Retina (tissue), 1 donor: Measurements from ENCODE around the gene PRLR.

Source experiments
- DNase-seq: peaks from one replicate; pipeline ENCODE4 v3.0.0-alpha.2; 2016

Gene PRLR

DNA sequence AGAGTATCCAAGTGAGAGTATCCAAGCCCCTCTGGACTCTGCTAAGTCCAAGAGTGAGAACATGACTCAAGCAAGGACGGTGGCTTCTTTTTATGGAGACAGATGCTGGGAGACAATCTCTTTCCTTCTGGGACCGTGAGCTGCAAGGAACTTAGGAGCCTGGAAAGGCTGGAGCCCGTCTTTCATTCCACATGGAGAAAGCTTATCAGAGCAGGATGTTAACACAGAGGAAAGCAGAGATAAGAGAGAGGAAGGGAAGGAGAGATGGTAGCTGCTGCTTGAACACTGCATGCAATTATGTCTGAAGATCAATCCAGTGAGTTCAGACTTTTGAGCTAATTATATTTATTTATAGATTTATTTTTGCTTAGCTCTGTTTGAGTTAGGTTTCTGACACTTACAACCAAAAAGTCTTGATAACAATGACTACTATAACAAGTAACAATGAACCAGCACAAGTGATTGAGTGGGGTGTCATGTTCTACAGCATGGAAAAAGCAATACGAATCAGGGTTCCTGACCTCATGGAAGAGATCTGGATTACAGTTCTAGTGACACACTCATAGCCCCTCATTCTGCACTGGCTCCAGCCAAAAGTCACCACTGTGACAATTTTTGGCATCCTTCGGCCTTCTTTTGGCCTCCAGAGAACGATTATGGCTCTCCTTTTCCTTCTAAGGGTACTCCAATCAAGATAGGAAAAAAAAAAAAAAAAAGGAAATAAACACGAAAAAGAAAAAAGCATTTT, 71.5 kb downstream of the PRLR start:
- no peak for DNase-seq

DNA sequence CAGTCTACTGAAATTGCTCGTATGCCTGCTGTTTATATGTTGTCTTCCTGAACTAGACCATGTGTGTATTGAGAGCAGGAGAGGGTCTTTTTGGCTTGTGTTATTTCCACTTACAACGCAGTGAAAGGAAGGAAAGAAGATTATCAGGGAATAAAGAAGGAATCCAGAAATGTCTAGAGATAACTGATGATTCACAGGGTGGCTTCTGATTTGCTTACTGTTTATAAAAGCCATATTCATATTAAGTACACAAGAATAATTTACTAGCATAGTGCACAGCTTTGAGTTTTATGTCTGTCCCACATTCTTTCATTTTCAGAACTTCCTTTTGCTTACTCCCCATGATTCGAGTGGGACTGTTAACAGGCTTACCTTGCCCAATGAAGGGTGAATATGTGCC, 72.1 kb downstream of the PRLR start:
- no peak for DNase-seq

DNA sequence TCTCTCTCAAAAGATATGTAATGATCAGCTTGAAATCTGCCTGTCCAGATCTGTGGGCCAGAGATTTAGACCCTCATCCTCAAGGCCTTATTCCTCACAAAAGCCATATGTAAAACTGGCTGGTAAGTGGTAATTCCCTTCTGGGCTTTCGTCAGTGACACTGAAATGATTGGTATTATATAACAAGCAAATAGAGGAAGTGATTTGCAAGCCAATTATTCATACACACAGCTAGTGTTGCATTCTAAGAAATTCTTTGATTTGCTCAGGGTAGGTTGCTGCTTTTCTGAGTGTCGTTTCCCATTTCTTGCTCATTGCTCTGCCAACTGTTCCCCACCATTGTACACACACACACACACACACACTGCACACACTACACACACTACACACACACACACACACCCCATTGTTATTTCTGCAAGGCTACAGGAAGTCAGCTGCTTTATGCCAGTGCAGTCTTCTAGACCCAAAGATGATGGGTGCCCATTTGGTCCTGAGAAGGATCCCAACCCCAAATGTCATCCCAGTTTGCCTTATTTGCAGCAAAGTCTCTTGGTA, 76.8 kb downstream of the PRLR start:
- no peak for DNase-seq

DNA sequence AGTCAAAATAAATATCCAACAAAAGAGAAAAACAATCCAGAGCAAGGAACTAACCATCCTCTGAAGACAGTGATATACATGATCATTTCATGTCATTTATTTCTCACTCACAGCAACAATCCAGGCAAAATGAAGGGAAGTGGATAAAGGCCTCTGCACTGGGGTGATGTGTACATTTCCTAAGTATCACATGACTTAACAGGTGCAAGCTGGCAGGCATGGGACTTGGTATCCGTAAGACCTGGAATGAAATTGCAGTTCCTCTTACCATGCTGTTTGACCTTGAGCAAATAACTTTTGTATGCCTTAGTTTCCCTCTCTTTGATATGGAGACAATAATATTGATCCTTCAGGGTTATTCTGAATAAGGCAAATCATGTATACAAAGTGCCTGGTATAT, 77.6 kb downstream of the PRLR start:
- no peak for DNase-seq

DNA sequence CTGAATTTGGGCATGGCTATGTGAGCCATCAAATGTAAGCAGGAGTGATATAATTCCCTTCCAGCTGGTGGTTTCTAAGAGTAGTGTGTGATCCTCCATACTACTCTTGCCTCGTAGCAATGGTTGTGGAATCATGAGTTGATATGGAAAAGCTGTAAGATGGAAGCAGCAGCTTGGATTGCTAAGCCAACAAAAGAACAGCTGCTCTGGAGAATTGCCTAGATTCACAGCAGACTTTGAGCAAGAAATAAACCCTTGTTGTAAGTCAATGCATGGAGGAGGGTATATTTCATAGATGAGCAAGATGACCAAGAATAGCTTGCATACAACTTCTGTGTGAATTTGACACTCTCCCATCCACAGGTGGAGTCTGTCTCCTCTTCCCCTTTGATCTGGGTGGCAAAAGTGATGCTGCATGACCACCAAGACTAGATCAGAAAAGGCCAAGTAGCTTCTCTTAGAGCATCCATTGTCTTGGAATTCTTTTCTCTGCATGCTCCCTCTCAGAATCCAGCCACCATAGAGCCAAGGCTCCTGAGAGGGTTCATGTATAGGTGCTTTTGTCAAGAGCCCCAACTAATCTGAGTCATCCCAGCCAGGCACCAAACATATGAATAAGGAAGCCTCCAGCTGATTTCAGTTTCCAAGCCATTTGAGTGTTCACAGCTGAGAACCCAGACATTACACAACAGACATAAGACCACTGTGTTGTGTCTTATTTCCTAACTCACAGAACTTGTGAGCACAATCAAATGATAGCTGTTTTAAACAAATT, 79.0 kb downstream of the PRLR start:
- no peak for DNase-seq

DNA sequence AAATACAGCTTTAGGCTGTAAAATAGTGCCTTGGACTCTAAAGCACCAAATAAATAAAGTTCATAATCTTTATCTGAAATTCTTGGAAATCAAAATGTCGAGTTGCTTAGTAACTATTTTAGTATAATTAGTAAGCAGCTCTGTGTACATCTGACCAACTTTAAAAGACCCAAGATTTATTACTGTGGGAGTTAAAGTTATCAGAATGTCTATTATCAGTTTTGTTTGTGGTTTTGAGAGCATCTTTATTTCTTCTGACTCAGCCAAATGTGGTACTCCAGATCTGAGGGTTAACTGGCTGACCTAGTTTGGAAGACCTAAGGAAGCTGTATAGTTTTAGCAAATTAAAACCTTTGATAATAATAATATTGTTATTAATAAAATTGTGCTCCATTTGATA, 81.2 kb downstream of the PRLR start:
- DNase-seq: no peak

DNA sequence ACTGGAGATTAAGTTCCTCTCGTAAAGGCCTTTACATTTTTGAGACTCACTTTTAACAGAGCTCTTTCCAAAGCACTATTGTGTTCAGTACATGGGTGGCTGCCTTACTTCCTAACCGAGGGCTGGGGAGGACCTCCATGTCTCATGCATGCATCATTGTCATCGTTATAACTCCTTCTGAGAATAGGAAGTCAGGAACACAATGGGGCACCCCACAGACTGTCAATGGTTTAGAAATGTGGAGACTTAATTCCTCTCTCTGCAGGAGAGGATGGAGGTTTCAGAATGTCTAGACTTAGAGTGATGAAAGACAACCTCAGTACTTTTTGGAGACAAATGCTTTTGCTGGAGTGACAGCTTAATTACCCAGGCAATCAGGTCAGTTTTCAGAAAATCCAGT, 83.9 kb downstream of the PRLR start:
- no peak for DNase-seq

DNA sequence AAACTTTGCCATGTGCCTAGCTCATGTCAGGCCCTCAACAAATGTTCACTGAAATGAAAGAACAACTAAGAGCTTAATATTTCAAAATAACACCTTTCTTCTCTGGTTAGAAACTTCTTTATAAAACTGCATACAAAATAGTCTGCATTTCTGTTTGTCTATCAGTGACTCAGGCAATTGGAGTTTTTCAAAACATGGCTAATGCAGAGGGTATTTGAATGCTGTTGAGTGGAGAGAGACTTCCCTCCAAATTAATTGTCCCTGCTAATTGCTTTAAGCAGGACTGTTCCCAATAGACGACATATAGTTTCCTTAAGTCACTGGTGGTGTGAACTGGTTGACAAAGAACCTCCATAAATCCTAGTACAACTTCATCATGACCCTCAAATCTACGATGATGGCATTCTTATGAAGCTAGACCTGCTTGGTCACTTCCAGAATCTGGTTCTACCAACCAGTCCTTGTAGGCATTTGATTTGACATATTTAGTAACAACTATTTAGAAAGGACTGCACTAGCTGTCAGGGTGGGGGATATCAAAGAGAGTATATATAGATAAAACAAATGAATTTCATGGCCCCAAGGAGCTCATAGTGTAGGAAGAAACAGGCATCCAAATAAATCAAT, 84.5 kb downstream of the PRLR start:
- no peak for DNase-seq

DNA sequence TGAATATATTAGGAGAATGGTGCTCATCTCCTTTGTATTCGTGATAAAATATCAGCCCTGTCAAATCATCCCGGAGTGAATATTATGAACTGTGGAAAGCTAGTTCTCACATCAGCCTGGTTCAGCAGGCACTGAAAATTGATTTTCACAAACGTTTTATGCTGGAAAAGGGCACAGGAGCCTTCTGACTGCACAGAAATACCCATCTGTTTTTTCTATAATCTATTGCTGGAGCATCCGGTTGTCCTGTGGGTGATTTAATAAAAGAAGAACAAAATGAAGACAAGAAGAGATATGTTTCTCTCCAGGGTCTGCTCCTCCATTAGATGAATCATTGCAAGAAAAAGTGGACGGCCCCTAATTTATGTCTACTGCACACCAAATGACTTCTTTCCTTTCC, 85.3 kb downstream of the PRLR start:
- DNase-seq: no peak

DNA sequence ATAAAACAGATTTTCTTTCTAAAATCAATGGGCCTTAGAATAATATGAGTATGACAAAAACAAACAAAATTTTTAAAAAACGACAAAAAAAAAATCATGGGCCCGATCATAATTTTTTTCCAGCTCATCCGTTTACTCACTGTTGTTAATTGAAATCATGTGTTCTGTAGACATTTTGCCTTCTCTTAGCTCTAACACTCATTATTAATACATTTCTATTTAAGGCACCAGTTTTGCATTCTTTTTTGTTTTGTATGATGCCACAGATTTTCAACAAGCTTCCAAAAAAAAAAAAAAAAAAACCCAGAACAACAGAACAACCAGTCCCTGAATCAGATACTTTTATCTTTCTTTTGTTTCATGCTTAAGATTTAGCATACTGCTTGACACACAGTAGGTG, 86.4 kb downstream of the PRLR start:
- no peak for DNase-seq

DNA sequence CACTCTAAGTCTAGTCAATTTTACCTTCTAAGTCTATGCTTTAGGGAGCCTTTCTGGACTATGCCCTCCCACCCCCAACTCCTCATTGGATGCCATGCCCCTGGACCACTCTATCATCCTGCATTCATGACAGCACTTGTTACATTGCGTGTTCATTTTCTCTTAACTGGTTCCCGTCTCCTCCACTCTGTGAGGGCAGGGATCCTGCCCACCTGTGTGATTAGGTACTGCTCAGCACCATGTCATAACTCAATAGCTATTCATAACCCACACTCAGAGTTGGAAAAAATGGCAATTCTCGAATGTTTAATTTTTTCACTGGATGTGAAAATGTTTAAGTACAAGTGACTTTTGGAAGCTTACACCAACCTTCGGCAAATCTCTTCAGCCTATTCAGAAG, 88.5 kb downstream of the PRLR start:
- DNase-seq: no peak

DNA sequence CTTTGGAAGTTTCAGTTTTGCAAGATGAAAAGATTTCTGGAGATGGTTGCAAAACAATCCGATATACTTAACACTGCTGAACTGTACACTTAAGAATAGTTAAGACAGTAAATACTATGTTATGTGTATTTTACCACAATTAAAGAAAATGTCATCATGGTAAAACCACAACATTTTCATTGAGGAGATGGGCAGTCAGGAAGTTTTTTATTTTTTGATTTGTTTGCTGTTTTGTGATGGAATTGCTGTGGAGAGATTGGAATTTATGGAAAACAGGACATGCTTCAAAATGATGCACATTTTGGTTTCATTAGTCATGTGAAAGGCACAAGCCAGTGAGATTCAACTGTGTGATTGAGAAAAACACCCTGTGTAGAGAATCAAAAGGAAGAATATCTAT, 92.1 kb downstream of the PRLR start:
- no peak for DNase-seq

DNA sequence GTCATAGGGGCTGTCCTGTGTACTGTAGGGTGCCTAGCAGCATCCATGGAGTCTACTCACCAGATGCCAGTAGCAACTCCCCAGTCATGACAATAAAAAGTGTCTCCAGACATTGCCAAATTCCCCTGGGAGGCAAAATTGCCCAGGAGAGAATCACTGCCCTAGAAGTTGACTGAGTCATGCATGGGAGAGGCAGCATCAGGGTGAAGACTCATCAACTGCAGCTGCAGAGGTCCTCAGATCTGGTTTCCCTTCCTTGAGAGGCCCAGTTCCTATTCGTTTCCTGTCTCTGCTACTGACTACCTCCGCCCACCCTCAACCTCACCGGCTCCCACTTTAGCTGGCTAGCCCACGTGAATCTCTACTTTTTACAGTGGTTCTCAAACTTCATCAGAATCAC, 93.9 kb downstream of the PRLR start:
- DNase-seq: no peak

DNA sequence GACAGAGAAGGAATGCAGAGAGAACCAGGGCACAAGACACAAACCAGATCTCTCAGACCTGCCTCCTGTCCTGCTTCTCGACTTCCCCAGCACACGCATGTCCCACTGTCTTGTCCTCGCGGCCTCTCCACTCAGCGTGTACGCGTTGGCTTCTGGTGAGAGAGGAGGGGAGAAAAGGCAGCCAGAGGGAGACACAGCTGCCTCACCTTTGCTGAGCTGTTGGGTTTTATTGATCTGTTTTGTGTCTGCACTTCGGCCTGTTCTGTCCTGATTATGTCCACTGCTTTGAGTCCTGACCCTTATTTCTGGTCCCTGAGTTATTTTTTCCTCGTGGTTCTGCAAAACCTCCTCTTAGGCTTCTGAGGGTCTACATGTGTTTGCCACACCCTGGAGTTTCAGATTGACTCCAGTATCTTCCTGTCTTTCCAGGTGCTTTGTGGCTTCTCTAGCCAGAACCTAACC, 95.0 kb downstream of the PRLR start:
- DNase-seq: no peak

DNA sequence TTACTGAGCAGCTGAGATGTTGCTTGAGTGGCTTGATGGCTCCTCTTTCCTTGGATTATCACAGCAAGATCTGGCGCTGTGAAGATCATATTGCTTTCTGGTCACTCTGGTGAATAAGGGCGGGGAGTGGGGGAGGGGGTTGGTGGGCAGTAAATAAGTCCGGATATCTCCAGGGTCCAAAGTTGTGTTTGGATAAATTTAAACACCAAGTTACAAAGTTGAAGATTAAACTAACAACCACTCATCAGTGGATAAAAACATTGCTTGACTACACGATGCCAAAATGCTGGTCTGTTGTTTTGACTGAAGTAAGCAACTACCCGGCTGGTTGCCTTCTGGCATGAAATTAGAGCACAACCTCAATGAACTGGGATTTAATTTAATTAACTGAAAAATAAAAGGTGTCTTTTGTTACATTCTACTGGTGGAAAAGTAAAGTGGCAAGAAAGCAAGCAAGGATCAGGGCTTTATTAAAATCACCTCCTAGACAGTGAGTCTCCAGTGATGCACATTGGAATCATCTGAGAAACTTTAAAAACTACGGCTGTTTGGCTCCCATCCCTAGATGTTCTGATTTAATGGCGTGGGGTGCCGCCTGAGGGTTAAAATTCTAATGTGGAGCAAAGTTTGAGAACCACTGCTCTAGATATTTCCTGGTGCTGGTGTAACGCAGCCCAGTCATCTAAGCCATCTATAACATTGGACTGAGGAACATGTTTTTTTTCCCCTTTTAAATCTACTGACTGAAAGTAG, 95.8 kb downstream of the PRLR start:
- no peak for DNase-seq

DNA sequence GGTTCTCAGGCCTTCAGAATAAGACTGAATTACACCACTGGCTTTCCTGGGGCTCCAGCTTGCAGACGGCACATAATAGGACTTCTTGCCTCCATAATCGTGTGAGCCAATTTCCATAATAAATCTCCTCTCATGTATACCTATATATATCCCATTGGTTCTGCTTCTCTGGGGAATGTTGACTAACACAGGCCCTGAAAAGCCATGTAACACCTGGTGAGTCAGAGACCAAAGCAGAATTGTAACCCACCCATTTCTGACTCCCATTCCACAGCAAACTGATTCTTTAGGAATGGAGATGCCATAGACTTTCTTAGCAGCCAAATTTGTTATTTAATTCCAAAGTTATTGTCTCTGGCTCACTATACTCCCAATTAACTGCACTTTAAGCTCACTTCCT, 97.1 kb downstream of the PRLR start:
- DNase-seq: no peak

DNA sequence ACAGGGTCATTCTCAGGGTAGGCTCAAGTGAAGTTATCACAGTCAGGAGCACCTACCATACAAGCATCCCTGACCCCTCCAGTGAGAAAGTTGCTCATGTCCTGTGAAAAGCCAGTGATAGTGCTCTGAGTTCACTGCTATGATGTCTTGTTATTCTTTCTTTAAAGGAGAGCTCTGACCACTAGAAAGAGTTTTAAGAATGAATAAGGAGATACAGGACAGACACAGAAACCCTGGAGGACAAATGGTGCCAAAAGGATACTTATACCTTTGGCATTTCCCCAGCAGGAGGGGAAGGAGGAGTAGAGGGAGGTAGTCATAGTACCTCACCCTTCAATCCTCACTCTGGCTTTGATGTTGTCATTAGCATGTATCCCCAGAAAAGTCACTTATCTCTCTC, 98.6 kb downstream of the PRLR start:
- no peak for DNase-seq

DNA sequence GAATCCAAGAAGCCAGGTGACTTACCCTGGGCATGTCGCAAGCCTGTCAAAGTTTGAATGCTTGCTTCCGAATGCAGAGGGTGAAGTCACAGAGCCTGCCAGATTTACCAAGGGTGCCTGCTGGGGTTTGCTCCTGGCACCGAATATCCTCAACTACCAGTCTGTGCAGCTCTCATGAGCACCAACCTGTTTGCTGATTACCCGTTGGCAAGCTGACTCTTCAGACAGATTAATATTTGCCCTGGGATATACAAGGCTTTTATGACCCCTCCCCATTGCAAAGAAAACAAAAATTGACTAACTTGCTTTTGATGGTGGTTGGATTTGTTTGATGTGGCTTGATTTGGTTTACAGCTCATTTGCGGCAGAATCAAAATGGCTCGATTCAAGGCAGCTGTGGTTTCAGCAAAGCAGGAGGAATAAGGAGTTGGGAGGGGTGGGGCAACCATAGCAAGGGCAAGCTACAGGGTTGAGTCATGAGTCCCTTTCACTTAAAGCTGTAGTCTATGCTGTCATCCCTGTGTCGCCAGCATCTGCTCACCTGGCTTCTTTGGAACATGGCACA, 100.3 kb downstream of the PRLR start:
- no peak for DNase-seq

DNA sequence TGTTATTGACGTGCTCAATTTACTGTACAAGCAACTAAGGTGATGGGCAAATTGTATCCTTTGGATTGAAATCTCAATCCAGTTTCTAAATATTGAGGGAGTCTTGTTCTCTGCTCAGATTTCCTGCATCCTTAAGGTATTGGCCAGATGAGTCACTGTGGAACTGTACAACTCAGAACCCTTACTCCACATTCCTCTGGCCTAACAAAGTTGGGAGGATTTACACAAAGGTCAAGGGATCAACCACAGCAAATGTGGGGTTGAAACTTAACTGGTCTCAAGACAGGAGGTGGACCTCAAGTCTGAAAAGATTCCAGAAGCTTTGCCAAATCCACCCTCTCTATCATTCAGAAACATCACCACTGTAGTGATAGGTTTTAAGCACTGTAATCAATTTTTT, 101.0 kb downstream of the PRLR start:
- DNase-seq: no peak

DNA sequence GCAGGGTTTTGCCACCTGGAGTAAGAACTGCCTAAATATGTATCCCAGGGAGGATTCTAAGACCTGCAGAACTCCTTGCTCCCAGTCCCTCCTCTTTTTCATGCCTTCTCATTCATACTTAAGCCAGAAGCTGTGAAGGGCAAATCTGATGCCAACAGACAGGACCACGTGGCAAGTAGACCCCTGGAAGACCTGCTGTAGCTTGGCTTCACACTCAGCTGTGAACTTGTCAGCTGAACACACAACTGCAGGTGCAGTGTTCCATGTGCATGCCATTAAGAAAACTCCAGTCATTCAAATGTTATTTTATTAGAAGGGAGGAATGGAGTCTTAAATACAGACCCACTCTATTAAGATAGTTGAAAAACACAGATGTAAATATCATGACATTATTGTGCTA, 103.3 kb downstream of the PRLR start:
- DNase-seq: no peak

DNA sequence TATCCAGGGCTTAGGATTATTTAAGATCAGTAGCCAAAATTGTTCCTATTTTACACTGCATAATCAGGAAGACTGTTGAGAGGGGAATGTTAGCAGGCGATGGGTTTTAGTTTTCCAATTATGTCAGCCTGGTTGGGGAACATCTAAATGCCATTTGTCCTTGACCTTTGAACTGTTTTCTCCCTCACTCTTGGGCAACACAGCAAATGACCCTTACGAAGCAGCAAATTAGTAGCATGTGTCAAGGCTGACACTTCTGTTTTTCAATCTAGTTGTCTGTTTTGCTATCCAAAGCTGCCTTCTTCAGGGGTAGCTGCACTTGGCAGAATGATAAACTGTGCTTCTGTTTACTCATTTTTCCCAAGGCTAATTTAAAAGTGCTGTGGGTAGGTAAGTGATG, 104.5 kb downstream of the PRLR start:
- no peak for DNase-seq

DNA sequence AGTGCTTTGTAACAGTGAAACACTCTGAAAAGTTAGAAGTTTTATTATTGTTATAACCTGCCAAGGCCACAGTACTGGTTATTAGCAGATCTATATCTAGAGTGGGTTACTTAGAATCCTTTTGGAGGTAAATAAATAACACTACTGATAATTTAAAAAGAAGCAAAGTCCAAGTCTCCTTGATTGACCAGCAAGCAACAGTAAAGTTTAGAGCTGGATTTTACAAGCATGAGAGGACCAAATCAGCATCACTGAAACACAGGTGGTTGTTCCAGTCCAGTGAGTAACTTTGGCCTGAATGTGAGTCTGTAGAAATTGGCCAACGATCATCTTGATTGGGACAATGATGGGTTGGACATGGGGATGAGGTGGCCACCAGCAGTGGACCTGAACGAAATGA, 105.4 kb downstream of the PRLR start:
- no peak for DNase-seq

DNA sequence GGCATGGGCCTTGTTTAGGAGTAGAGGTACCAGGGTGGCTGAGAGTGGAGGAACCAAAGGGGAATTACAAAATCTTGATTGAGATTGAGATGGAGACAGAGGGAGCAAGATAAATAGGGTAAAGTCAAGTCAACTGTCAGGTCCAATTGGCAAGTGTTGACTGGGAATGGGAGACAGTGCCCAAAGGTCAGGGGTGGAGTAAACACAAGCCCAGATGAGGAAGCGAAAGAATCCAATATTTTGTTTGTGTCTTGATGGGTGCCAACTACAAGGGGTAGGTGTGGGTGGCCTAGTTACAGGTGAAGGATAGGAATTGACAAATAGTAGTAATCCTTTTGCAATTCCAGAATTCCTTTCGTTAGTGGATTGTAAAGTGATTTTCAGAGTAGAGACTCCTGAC, 107.5 kb downstream of the PRLR start:
- DNase-seq: no peak
